CD4-positive, alpha-beta T cell (primary cell): ENCODE data around the gene GULP1. TPM values are rescaled to one million over a fixed set of nuclear protein-coding genes. Genes with fewer than 3 reads are reported as not detected.

Experiments used
- ATAC-seq: fragments of 200-7000 bp; cut with Tn5 transposase; one replicate; pipeline ENCODE4 v1.10.0; 2022; ENCODE audit warnings: mild to moderate bottlenecking; ENCODE audit not compliant: poor library complexity
- CTCF ChIA-PET: fragments of 350-600 bp; sonication (Branson Sonifier 250); formaldehyde crosslinking; loops from one replicate; lab custom pipeline; 2021; ENCODE audit warnings: antibody characterized with exemption, inconsistent platforms; lab: Charles Lee
- POLR2A ChIA-PET: fragments of 350-600 bp; sonication (Branson Sonifier 250); formaldehyde crosslinking; loops from one replicate; lab custom pipeline; 2021; ENCODE audit warnings: antibody characterized with exemption, inconsistent platforms; lab: Charles Lee
- DNase-seq, 14 experiments: peaks; one replicate each; pipeline ENCODE4 v3.0.0-alpha.2; 2013 to 2020; ENCODE audit warnings: mixed read lengths in 2 of 14
- H3K27ac ChIP-seq, 2 donors: one replicate each; pipeline versions ENCODE4 v1.5.1 to v1.7.0; 2013; ENCODE audit warnings: low read length in 2 of 2, low read depth in 1 of 2, mild to moderate bottlenecking in 1 of 2
- H3K27me3 ChIP-seq, 2 experiments: 1 replicate in 1 of 2; 2 replicates in 1 of 2; pipeline versions ENCODE4 v1.6.1 to v1.7.0; 2013; ENCODE audit warnings: low read length in 2 of 2, control low read depth in 1 of 2, mild to moderate bottlenecking in 1 of 2, moderate library complexity in 1 of 2; ENCODE audit not compliant: insufficient read depth in 2 of 2, control insufficient read depth in 1 of 2
- H3K36me3 ChIP-seq: one replicate; pipeline ENCODE4 v1.6.1; 2013; ENCODE audit warnings: low read length, control low read depth; ENCODE audit not compliant: insufficient read depth
- H3K4me1 ChIP-seq: one replicate; pipeline ENCODE4 v1.6.1; 2013; ENCODE audit warnings: low read length, control low read depth; ENCODE audit not compliant: insufficient read depth
- H3K4me3 ChIP-seq: one replicate; pipeline ENCODE4 v1.5.1; 2013; ENCODE audit warnings: mild to moderate bottlenecking, low read length, moderate library complexity
- H3K9me3 ChIP-seq, 2 experiments: 1 replicate in 1 of 2; 2 replicates in 1 of 2; pipeline versions ENCODE4 v1.6.1 to v1.7.0; 2013; ENCODE audit warnings: low read length in 2 of 2, mild to moderate bottlenecking in 2 of 2, control low read depth in 1 of 2, moderate library complexity in 1 of 2; ENCODE audit not compliant: control insufficient read depth in 1 of 2, insufficient read depth in 1 of 2
- H3K27ac Mint-ChIP-seq: one replicate; pipeline ENCODE4 v1.8.0; 2020; ENCODE audit warnings: mixed read lengths
- H3K27me3 Mint-ChIP-seq: one replicate; pipeline ENCODE4 v1.8.0; 2021; ENCODE audit warnings: mixed read lengths
- H3K36me3 Mint-ChIP-seq: one replicate; pipeline ENCODE4 v1.8.0; 2021; ENCODE audit warnings: low read depth, mixed read lengths
- H3K4me1 Mint-ChIP-seq: one replicate; pipeline ENCODE4 v1.8.0; 2021; ENCODE audit warnings: low read depth, mixed read lengths
- H3K4me3 Mint-ChIP-seq: one replicate; pipeline ENCODE4 v1.8.0; 2020; ENCODE audit warnings: mild to moderate bottlenecking, mixed read lengths
- H3K9me3 Mint-ChIP-seq: one replicate; pipeline ENCODE4 v1.8.0; 2020; ENCODE audit warnings: mixed read lengths
- CTCF ChIP-seq: fragments of 200-600 bp; IDR thresholded peaks from one replicate; pipeline ENCODE4 v1.8.0; 2022; ENCODE audit warnings: antibody characterized with exemption, mild to moderate bottlenecking
- intact Hi-C, 2 experiments: fragments of 100-400 bp; cut with DNase I in 1 of 2; cut with micrococcal nuclease in 1 of 2; formaldehyde crosslinking; loops; one replicate each; pipeline versions ENCODE4 v1.15.1 to v1.9.0; 2023 to 2025; cut with DNase I, micrococcal nuclease
- total RNA-seq, 174 experiments: library from RNA in 2 of 174; stranded (reverse) in 2 of 174; gene quantifications; one replicate each; pipeline ENCODE4 v1.2.3 and lab custom pipeline; 2021 to 2026

GULP1 gene
- total RNA-seq, 2 experiments from 2014 or later = not detected

DNA sequence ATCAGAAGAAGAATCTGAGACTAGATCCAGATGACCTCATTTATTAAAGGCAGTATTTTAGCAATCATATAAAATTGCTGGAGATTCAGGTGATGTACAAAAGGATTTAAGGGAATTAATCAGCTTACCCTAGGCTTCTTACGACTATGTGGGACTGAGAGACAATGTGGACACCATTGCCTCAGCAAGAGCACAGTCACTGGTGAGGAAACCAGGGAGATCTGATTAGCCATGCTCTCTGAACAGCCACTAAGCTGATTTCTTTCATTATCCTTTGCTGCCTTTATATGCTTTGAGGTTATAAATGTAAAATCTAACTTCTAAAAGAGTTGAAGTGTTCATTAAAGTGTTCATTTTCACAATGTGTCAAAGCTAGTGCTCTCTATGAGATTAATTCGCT, 22.7 kb upstream of the GULP1 start:
- DNase-seq (no peak), ATAC-seq (no peak)
- Mint-ChIP-seq H3K4me3 (no peak overlapping the region), H3K27me3 (no peaks in the 10 kb centered on the region), H3K27ac (no peak overlapping the region), H3K9me3 (no peaks in the 10 kb centered on the region), H3K36me3 (no peaks in the 10 kb centered on the region), H3K4me1 (no peaks in the 10 kb centered on the region)
- intact Hi-C loops = no loop called here
- Histone ChIP-seq H3K36me3 (no peaks in the 10 kb centered on the region), H3K27ac (no peak overlapping the region), H3K9me3 (no peaks in the 10 kb centered on the region), H3K4me3 (no peak overlapping the region), H3K27me3 (no peaks in the 10 kb centered on the region), H3K4me1 (no peaks in the 10 kb centered on the region)
- TF ChIP-seq CTCF = no peak
- ChIA-PET POLR2A (no interaction called here), CTCF (no interaction called here)

DNA sequence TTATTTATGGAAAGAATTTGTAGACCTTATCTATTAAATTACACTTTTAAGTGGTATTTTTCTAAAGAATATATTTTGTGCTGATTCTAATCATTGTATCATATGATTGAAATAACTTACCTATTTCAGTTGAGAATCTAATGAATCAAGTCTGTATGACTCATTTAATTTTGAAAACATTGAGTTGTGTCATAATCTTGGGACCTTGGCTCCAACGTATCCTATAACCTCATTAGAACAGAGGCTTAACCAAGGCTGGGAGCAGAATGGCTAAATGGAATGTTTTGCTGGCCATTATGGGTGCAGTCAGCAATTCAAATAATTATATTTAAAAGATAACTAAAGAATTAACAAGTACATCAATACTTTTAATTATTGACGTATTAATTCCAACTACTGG, 19.6 kb upstream of the GULP1 start:
- no peak for ATAC-seq
- Histone ChIP-seq H3K27ac (no peak overlapping the region), H3K9me3 (no peaks in the 10 kb centered on the region), H3K4me1 (no peaks in the 10 kb centered on the region), H3K27me3 (no peaks in the 10 kb centered on the region), H3K4me3 (no peak overlapping the region), H3K36me3 (no peaks in the 10 kb centered on the region)
- Mint-ChIP-seq H3K36me3 (no peaks in the 10 kb centered on the region), H3K4me1 (no peaks in the 10 kb centered on the region), H3K27me3 (no peaks in the 10 kb centered on the region), H3K4me3 (no peak overlapping the region), H3K27ac (no peak overlapping the region), H3K9me3 (no peaks in the 10 kb centered on the region)
- TF ChIP-seq CTCF = no peak
- intact Hi-C loops = no loop called here
- ChIA-PET POLR2A (no interaction called here), CTCF (no interaction called here)
- DNase-seq = no peak

DNA sequence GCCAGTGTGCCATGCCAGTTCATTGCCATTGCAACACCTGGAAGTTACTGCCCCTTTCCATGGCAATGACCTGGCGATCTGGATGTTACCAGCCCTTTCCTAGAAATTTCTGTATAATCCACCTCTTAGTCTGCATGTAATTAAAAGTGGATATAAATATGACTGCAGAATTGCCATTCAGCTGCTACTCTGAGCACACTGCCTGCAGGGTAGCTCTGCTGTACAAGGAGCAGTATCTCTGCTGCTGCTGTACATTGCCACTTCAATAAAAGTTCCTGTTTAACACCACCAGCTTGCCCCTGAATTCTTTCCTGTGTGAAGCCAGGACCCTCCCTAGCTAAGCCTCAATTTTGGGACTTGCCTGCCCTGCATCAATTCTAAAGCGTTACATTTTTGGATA, 17.4 kb upstream of the GULP1 start:
- H3K36me3 ChIP-seq = no peaks in the 10 kb centered on the region
- TF ChIP-seq CTCF = no peak
- no peak overlapping the region for H3K27ac ChIP-seq
- no peak overlapping the region for H3K4me3 ChIP-seq
- no peaks in the 10 kb centered on the region for H3K27me3 ChIP-seq
- no peaks in the 10 kb centered on the region for H3K4me1 ChIP-seq
- intact Hi-C loops = no loop called here
- POLR2A ChIA-PET = no interaction called here
- H3K36me3 Mint-ChIP-seq = no peaks in the 10 kb centered on the region
- no peak overlapping the region for H3K27ac Mint-ChIP-seq
- no peaks in the 10 kb centered on the region for H3K9me3 Mint-ChIP-seq
- DNase-seq = no peak
- H3K27me3 Mint-ChIP-seq = no peaks in the 10 kb centered on the region
- H3K4me3 Mint-ChIP-seq = no peak overlapping the region
- no peaks in the 10 kb centered on the region for H3K9me3 ChIP-seq
- H3K4me1 Mint-ChIP-seq = no peaks in the 10 kb centered on the region
- CTCF ChIA-PET = no interaction called here
- no peak for ATAC-seq
